GM19023 (cell line): Measurements from ENCODE around the gene SNTA1.
"Not testable (repeated sequence)": the region's sequence is repeated elsewhere in the genome, so short reads cannot be mapped to it uniquely, and the experiment has no call there.

Experiments used
- ATAC-seq: cut with Tn5 transposase; IDR thresholded peaks from one replicate; pipeline ENCODE4 v1.9.1; 2021; ENCODE audit warnings: mild to moderate bottlenecking, moderate library complexity; ENCODE audit not compliant: unreplicated experiment

The SNTA1 gene

DNA sequence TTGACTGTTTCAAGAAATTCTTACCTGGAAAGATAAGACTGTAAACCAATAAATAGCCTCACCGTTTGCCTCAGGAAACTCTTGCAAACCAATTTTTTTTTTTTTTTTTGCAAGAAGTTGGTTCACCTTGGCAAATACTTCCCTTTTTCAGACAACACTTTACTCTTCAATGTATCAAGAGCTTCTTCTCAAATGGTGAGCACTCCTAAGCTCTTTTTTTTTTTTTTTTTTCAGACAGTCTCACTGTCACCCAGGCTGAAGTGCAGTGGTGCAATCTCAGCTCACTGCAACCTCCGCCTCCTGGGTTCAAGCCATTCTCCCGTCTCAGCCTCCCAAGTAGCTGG lies 22.7 kb upstream of the SNTA1 start:
- ATAC-seq, result no peak

DNA sequence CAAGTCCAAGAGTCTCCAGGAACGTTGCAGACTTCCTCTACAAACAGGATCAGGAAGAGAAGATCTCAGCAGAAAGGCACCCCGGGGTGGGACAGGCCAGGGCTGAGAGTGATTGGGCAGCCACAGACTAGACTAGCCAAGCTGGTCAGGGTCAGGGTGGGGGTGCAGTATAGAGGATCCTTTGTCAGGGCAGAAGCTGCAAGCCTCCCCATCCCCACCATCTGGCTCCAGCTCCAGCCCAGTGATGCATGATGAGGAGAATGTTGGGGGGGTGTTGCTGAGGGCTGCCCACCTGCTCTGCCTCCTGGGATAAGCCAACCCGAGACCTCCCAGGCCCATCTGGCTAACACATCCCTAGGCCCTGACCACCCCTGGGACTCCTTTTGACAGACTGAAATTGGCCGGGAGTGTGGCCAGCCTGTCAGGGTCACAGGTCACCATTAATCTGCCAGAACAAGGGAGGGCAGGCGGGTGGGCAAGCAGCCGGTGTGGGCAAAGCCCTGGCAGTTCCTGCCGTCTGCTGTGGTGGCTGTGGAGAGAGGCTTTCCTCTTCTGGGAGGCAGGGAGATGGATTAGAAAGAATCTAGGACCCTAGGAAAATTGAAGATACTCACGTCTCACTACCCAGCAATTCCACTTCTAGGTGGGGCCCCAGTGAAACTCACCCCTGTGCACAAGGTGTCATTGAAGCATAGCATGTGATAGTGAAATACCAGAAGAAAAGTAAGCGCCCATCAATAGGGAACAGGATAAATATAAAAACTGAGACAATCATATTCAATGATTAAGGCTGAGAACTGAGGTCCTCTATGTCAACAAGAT lies 22.1 kb upstream of the SNTA1 start:
- no peak for ATAC-seq

DNA sequence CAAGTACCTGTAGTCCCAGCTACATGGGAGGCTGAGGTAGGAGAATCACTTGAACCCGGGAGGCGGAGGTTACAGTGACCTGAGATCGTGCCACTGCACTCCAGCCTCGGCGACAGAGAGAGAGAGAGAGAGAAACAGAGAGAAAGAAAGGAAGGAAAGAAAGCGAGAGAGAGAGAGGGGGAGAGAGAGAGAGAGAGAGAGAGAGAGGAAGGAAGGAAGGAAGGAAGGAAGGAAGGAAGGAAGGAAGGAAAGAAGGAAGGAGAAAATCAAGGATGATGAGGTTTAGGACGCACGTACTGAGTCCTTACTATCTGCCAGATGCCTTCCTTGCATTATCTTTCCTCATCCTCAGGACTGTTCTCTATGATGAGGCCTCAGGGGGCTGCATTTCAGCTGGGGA lies 21.2 kb upstream of the SNTA1 start:
- ATAC-seq, result not testable (repeated sequence)

DNA sequence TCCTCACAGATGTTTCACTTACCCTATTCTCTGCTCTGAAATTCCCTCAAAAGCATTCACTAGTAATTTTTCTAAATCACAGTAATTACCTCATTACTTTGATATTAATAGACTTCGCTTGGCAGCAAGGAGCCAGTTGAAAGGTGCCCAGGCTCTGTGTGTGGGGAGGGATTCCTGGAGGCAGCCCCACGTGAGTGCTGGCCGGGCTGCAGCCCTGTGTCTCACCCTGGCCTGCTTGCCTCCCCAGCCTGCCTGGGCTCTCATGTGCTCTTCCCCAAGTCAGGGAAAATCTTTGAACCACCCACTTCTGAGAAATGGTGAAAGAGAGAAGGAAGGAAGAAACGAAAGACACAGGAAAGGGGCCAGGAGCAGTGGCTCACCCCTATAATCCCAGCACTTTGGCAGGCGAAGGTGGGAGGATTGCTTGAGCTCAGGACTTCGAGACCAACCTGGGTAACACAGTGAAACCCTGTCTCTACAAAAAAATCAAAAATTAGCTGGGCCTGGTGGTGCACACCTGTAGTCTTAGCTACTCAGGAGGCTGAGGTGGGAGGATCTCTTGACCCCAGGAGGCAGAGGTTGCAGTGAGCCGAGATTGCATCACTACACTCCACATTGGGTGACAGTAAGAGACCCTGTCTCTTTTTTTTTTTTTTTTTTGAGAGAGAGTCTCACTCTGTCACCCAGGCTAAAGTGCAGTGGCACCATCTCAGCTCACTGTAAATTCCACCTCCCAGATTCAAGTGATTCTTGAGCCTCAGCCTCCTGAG lies 20.0 kb upstream of the SNTA1 start:
- no peak for ATAC-seq

DNA sequence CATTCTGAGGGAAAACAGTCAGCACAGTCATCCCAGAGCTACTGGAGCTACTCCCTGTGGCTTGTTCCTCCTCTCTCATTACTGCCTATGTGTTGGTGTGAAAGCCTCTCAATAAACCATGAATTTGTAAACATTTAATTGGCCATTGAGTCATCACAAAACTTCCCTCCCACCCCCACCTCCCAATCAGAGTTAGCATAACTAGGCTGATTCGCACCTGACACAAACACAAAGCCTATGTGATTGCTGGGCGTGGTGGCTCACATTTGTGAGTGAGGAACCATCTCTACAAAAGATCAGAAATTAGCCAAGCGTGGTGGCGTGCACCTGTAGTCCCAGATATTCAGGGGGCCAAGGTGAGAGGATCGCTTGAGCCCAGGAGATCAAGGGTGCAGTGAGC lies 17.1 kb upstream of the SNTA1 start:
- ATAC-seq, result no peak

DNA sequence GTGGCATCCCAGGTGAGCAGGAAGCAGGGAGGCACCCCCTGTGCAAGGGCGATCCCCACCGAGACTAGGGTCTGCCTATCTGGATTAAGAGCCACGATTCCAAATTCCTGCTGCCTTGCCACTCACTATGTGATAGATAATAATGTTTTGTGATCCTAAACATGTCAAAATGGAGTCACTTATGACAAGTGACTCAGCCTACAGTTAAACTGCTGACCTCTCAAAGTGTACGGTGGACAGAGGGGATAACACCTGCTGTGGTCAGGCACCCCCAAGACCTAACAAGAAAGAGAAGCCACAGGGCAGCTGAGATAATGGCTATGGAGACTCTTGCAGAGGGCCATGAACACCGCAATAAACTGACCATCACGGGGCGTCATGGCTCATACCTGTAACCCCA lies 16.0 kb upstream of the SNTA1 start:
- no peak for ATAC-seq

DNA sequence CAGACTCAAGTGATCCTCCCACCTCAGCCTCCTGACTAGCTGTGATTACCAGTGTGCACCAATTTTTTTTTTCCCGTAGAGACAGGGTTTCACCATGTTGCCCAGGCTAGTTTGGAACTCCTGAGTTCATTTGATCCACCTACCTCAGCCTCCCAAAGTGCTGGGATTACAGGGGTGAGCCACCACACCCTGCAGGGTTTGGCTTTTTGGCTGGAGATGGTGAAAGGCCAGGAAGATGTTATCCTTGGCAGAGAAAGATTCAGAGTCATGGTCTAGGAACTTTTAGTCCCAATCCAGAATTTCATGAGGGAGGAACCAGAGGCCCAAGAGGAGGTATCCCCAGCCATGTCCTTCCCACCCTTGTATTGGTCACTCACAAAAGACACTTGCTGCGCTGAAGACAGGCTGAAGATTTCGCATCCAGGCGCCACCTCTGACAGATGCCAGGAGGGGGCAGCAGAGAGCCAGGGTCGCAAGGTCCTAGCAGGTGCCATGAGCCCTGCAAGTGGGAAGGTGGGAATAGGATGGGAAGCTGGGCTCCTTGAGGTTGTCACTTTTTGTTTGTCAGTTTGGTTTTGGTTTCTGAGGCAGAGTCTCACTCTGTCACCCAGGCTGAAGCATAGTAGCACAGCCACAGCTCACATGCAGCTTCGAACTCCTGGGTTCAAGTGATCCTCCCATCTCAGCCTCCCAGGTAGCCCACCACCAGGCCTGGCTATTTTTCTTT lies 13.5 kb upstream of the SNTA1 start:
- not testable (repeated sequence) for ATAC-seq

DNA sequence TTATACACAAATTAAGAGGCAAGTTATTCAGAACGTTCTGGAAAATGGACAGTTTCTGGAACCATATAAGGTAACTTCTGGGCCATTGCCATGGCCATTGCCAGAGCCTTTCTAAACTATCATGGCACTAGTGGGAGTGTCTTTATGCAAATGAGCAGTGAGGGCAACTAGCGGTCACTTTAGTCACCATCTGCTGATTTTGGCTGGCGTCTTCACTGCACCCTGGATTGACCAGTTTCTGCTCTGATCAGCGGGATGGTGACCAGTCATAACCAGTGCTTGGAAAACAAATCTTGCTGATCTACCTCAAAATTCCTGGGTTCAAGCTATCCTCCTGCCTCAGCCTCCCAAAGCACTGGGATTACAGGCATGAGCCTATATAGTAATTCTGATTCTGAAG lies 7.3 kb upstream of the SNTA1 start:
- no peak for ATAC-seq

DNA sequence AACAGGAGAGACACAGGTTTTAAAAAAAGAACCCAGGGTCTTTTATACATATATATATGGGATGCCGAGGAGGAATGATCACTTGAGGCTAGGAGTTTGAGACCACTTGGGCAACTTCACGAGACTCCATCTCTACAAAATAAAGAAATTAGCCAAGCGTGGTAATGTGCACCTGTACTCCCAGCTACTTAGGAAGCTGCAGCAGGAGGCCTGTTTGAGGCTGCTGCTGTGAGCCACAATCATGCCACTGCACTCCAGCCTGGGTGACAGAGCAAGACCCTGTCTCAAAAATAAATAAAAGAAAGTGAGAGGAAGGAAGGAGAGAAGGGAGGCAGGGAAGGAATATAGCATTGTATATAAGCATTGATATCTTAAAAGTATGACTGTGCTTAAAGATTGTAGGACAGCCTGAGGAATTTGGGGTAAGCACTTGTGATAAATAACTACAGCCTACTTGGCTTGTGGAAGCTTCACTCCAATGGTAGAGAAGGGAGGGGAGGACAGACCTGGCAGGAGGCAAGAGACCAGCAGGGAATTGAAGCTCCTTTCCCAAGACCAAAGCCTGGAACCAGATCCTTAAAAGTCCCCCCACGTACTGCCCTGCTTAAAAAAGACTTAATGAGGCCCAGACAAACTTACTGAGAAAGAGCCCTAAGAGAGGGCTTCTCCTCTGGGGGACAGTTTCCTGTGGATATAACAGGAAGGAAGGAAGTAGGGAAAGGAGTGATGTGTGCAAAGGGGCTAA lies 2.5 kb upstream of the SNTA1 start:
- no peak for ATAC-seq

DNA sequence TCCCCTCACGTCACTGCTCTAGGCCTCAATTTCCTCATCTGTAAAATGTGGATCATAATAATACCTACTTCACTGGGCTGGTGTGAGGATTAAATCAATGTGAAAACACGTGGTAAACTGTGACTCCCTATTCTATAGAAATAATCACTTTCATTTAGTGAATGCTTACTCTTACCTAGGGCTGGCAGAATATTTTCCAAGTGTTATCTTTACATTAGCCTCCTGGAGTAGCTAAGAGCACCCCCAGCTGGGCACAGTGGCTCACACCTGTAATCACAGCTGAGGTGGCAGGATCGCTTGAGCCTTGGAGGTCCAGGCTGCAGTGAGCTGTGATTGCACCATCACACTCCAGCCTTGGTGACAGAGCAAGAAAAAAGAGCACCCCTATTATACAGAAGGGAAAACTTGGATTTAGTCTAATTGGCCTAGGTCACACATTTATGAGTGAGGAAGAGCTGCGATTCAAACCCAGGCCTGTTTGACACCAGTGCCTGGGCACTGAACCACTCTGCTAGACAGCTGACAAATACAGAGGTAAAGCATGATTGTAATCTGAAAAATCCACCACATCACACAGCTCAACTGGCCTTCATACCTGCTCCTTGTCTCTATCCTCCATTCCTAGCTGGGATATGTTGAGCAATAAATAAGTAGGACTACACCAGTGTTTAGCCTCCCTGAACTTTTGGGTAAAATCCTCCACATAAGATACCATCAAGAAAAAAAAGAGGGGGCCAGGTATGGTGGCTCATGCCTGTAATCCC lies 1.4 kb upstream of the SNTA1 start:
- no peak for ATAC-seq

DNA sequence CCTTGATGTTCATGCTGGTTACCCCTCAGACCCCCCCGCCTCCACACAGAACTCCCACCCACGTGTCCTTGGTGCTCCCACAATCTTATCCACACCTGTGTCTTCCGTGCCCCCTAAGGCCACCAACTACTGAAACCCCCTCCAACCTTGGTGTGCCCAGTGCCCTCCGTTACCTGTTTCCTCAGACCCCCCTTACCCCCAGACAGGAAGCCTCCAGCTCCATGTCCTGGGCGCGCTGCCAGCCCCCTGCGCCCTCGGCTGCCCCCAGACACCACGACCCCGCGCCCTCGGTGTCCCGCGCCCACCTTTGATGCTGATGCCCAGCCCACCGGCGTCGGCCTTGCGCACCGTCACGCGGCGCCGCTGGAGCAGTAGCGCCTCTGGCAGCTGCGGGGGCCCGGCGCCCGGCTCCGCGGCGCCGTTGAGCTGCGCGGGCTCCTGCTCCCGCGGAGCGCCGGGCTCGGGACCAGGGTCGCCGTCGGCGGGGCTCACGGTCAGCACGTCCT lies 504 bp downstream of the SNTA1 start:
- peak; percentile 4 for ATAC-seq

DNA sequence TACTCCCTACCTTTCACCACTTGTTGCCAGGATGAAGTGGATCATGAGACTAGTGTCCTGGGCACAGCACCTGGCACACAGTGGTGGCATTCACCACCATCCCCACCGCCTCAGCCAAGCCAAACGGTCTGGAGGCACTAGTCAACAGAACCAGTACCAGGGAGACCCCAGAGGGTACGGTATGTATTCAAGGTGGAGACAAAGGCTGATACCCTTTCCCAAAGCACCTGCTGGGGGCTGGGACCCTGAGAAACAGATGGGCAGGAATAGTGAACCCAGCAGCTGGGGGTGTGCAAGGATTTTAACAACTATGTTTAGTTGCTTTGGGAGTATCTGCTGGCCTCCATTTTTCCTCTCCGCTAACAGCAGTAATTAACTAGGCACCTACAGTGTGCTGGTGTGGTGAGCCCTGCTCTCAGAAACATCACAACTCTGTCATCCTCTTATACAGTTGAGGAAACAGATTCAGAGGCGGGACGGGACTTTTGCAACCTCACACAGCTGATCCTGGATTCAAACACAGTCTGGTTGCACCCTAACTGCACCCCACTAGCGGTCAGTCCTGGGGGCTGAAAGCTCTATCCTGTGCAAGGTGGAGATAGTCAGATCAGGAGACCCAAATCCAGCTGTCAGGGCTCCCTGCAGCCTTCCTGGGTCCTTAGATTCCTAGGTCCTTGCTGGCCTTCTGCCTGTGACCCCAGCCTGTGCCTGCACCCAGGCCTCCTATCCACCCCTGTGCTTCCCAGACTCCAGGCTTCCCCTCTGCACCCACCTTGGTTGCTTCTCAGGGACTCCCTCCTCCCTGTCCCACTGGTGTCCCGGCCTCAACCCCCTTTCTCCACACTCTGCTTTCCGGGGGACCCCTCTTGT lies 1.2 kb downstream of the SNTA1 start:
- ATAC-seq, result no peak

DNA sequence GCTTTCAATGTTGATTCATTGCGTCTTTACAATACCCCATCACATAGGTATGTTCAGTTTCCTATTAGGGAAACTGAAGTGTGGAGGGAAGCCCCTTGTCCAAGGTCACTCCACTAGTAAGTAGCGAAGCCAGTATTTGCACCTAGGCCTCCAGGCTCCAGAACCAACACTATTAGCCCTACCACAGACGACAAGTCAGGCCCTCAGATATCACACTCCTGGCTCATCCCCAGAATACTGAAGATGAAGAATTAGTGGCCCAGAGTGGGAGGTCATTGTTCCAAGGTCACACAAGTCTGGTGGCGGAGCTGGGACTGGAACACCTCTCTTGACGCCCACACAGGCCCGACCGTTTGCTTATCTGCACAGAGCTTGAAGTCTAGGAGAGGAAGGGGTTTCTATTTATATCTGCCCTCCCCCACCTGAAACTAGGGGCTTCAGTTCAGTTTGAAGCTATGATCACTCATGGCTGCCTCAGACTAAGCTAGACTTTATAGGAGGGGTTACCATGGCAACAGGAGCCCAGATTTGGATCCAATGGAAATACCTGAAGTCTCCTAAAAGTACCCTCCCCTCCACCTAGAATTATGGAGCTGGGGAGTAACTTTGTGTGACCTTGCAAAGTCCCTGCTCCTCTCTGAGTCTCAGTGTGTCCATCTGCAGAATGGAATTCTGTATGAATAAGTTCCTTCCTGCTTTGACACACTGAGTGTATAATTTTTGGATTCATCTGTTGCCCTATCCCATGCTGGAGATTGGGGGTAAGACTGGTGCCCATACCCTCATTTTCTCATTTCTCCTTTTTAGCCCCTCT lies 2.2 kb downstream of the SNTA1 start:
- ATAC-seq, result no peak

DNA sequence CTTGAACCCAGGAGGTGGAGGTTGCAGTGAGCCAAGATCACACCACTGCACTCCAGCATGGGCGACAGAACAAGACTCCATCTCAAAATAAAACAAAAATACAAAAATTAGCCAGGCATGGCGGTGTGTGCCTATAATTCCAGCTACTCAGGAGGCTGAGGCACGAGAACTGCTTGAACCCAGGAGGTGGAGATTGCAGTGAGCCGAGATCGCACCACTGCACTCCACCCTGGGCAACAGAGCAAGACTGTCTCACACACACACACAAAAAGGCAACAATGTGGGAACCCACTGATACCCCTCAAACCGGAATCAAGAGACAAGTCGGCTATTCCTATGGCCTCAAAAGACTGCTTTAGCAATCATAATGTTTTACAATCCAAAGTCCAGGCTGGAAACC lies 3.0 kb downstream of the SNTA1 start:
- not testable (repeated sequence) for ATAC-seq

DNA sequence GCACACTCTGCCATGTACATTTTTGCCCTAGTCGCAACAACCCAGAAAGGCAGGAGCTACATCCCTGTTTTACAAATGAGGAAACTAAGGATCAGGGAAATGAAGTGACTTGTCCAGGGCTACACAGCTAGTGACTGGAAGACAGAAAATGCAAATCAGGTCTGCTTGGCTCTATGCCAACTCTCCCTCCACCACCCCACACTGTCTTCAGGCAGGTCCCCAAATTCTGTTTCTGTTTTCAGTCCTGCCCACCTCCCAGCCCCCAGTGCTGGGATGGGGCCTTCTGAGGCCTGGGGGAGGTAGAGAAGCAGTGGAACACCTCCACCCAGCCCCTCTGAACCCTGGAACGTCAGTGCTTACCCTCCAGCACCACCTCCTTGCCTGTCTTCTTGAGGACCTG lies 5.1 kb downstream of the SNTA1 start:
- ATAC-seq, result no peak

DNA sequence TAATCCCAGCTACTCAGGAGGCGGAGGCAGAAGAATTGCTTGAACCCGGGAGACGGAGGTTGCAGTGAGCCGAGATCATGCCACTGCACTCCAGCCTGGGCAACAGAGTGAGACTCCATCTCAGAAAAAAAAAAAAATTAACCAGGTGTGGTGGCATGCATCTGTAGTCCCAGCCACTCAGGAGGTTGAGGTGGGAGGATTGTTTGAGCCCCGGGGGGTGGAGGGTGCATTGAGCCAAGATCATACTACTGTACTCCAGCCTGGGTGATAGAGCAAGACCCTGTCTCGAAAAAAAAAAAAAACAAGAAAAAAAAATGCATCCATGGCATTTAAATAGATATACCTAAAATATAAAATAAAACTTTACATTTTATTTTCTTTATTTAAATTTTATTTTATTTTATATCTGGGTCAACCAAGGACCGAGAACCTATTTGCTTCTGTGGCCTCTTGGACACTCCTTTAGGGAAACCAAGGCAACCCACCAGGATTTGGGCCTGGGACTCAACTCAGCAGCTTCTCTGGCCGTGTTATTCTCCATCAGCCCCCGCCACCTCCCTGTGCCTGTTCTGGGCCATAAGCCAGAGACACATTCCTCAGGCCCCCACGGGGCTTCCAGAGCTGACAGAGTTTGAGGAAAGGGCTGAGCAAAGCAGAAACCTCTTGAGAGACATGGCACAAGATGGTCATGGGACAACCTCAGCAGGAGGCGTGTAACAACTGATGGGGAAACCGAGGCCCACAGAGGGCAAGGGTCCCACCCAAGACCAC lies 6.2 kb downstream of the SNTA1 start:
- ATAC-seq, result no peak

DNA sequence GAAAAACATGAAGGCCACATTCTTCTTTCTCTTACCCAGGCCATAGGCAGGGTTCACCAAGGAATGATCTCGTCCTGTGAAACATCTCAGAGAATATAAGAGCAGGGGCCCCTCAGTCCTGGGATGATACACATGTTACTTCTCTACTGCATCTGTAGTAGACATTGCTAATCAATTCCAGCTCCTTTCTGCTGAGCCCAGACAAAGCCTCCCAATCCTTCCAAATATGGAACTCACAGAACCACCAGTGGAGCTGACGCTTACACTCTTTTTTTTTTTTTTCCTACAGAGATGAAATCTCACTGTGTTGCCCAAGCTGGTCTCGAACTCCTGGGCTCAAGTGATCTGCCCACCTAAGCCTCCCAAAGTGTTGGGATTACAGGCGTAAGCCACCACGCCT lies 9.1 kb downstream of the SNTA1 start:
- no peak for ATAC-seq
